Endothelial cell of umbilical vein (primary cell): Measurements from ENCODE around the gene APOO. TPM values are rescaled to one million over a fixed set of nuclear protein-coding genes. Genes with fewer than 3 reads are reported as not detected.

Experiments used
- BruUV-seq: library from RNA; stranded (reverse); fragments of 400-500 nt; replicated peaks from 2 replicates; lab custom pipeline; 2021; lab: Mats Ljungman, UMichigan
- CTCF ChIA-PET: fragments of 300-600, 350-600 bp; sonication (Branson Sonifier 250); formaldehyde crosslinking; loops from one replicate; lab custom pipeline; 2021; ENCODE audit warnings: antibody characterized with exemption, inconsistent platforms; lab: Charles Lee
- POLR2A ChIA-PET: fragments of 300-600, 350-600 bp; sonication (Branson Sonifier 250); formaldehyde crosslinking; loops from one replicate; lab custom pipeline; 2021; ENCODE audit warnings: antibody characterized with exemption, inconsistent platforms; lab: Charles Lee
- DNase-seq: peaks from one replicate; pipeline ENCODE4 v3.0.0-alpha.2; 2011; ENCODE audit warnings: low read depth, low spot score
- FAIRE-seq: peaks from 2 replicates; lab custom pipeline; 2011; peaks lifted over from hg19 to GRCh38; lab: Jason Lieb, UNC
- H2AFZ ChIP-seq: 2 replicates; pipeline ENCODE4 v1.6.0; 2012; ENCODE audit warnings: low read depth, low read length, control low read depth, inconsistent platforms
- H3K27ac ChIP-seq: 2 replicates; pipeline ENCODE4 v1.5.1; 2011; ENCODE audit warnings: low read depth, mild to moderate bottlenecking, control low read depth, low read length, moderate library complexity; ENCODE audit not compliant: insufficient read depth
- H3K27me3 ChIP-seq, 2 experiments: 2 replicates each; pipeline versions ENCODE4 v1.6.0 to v1.6.1; 2011; ENCODE audit warnings: low read length in 2 of 2, mixed read lengths in 1 of 2; ENCODE audit not compliant: control insufficient read depth in 2 of 2, insufficient read depth in 2 of 2
- H3K36me3 ChIP-seq, 2 experiments: 2 replicates in 1 of 2; 3 replicates in 1 of 2; pipeline ENCODE4 v1.5.1; 2011; ENCODE audit warnings: low read length in 2 of 2, mild to moderate bottlenecking in 1 of 2, moderate library complexity in 1 of 2; ENCODE audit not compliant: control insufficient read depth in 2 of 2, insufficient read depth in 2 of 2; ENCODE audit errors: extremely low read depth in 1 of 2
- H3K4me1 ChIP-seq: 3 replicates; pipeline ENCODE4 v1.5.1; 2011; ENCODE audit warnings: mild to moderate bottlenecking, low read length; ENCODE audit not compliant: control insufficient read depth, insufficient read depth; ENCODE audit errors: extremely low read depth
- H3K4me2 ChIP-seq: 2 replicates; pipeline ENCODE4 v1.6.1; 2011; ENCODE audit warnings: low read length, control low read depth, mixed read lengths; ENCODE audit not compliant: insufficient read depth
- H3K4me3 ChIP-seq, 3 experiments: fragments of 200-600 bp in 1 of 3; sonication (generic), shearing (Covaris generic) in 1 of 3; replicated peaks in 1 of 3; 2 replicates each; pipeline ENCODE4 v1.5.1; 2011 to 2016; ENCODE audit warnings: control low read depth in 3 of 3, low read length in 3 of 3, mild to moderate bottlenecking in 2 of 3, inconsistent platforms in 1 of 3, low read depth in 1 of 3, moderate library complexity in 1 of 3; ENCODE audit not compliant: insufficient read depth in 1 of 3
- H3K79me2 ChIP-seq: 2 replicates; pipeline ENCODE4 v1.6.0; 2012; ENCODE audit warnings: low read length, inconsistent platforms; ENCODE audit not compliant: control insufficient read depth, insufficient read depth
- H3K9ac ChIP-seq: replicated peaks from 2 replicates; pipeline ENCODE3; 2011; ENCODE audit warnings: low read length, control low read depth; ENCODE audit not compliant: insufficient read depth; ENCODE audit errors: extremely low read depth
- H3K9me1 ChIP-seq: replicated peaks from 3 replicates; pipeline ENCODE4 v1.6.0; 2011; ENCODE audit warnings: mild to moderate bottlenecking, low read length; ENCODE audit not compliant: control insufficient read depth, insufficient read depth; ENCODE audit errors: extremely low read depth
- H3K9me3 ChIP-seq: replicated peaks from 2 replicates; pipeline ENCODE4 v1.5.1; 2012; ENCODE audit warnings: low read length, inconsistent platforms; ENCODE audit not compliant: control insufficient read depth, insufficient read depth
- H4K20me1 ChIP-seq: replicated peaks from 2 replicates; pipeline ENCODE3; 2011; ENCODE audit warnings: mild to moderate bottlenecking, low read length; ENCODE audit not compliant: control insufficient read depth, insufficient read depth; ENCODE audit errors: extremely low read depth
- CTCF ChIP-seq, 2 donors: IDR thresholded peaks; 1 replicate in 1 of 2; 2 replicates in 1 of 2; pipeline ENCODE4 v1.5.1; 2011; ENCODE audit warnings: low read length in 2 of 2, mild to moderate bottlenecking in 2 of 2, moderate library complexity in 2 of 2, control low read depth in 1 of 2, inconsistent platforms in 1 of 2, low read depth in 1 of 2; ENCODE audit not compliant: insufficient read depth in 1 of 2; ENCODE audit errors: extremely low read depth in 1 of 2
- EZH2 ChIP-seq: IDR thresholded peaks from 2 replicates; pipeline ENCODE4 v1.6.1; 2012; ENCODE audit warnings: borderline replicate concordance, low read depth, mild to moderate bottlenecking, moderate library complexity, low read length, inconsistent platforms; ENCODE audit not compliant: severe bottlenecking
- FOS ChIP-seq: IDR thresholded peaks from 2 replicates; pipeline ENCODE4 v1.6.1; 2011; ENCODE audit warnings: mild to moderate bottlenecking, low read length, moderate library complexity, borderline replicate concordance; ENCODE audit not compliant: insufficient read depth
- GATA2 ChIP-seq: IDR thresholded peaks from 2 replicates; pipeline ENCODE4 v1.7.0; 2011; ENCODE audit warnings: low read depth, mild to moderate bottlenecking, moderate library complexity, mixed read lengths, low read length; ENCODE audit not compliant: insufficient read length, insufficient read depth
- JUN ChIP-seq: IDR thresholded peaks from 2 replicates; pipeline ENCODE4 v1.6.1; 2011; ENCODE audit warnings: borderline replicate concordance, low read depth; ENCODE audit not compliant: insufficient read length, insufficient read depth
- MYC ChIP-seq: IDR thresholded peaks from one replicate; pipeline ENCODE4 v1.6.1; 2011; ENCODE audit warnings: mild to moderate bottlenecking, low read depth, low read length
- POLR2A ChIP-seq: IDR thresholded peaks from 2 replicates; pipeline ENCODE4 v1.6.1; 2012; ENCODE audit warnings: low read depth, mild to moderate bottlenecking, control low read depth, low read length
- POLR2AphosphoS5 ChIP-seq: IDR thresholded peaks from 2 replicates; pipeline ENCODE4 v1.6.1; 2012; ENCODE audit warnings: low read depth, mild to moderate bottlenecking, control low read depth, low read length, moderate library complexity; ENCODE audit not compliant: insufficient read depth
- dilution Hi-C: fragments of 300-500 bp; cut with MboI; formaldehyde crosslinking; loops from one replicate; pipeline ENCODE4 v1.15.0; 2019; ENCODE audit warnings: low sequenced_read_pairs; ENCODE audit not compliant: extremely low pct_ligation_motif_present
- intact Hi-C: fragments of 100-400 bp; cut with micrococcal nuclease; formaldehyde crosslinking; loops from one replicate; pipeline ENCODE4 v1.10.0; 2022
- polyA plus RNA-seq, 4 experiments: library from polyadenylated mRNA; depleted of rRNA in 3 of 4; stranded (reverse) in 3 of 4; unstranded in 1 of 4; fragments of >200 nt; gene quantifications; 2 replicates each; pipeline versions ENCODE4 v1.2.1 to v1.2.3, GENCODE V29; 2011 to 2012; ENCODE audit warnings: missing spikeins in 1 of 4
- total RNA-seq: library from RNA; stranded (reverse); gene quantifications from 2 replicates; pipeline ENCODE4 v1.2.3, GENCODE V29; 2021
- TF ChIP-seq, protein P1 (sequence below): IDR thresholded peaks from 2 replicates; pipeline ENCODE4 v1.6.1; 2011; ENCODE audit not compliant: insufficient read depth, insufficient read length

The APOO gene
- total and polyA plus RNA-seq, 2 donors (not counting 3 experiments of a cell fraction or from before 2014, with no cell fraction given) = 9.8 to 24.3 TPM

- Histone ChIP-seq H3K27me3 (no peaks in the 10 kb centered on the region), H3K79me2 (no peaks in the 10 kb centered on the region), H3K4me1 (peaks cover 10% of the 10 kb centered on the region), H3K27ac (no peak overlapping the region), H2AFZ (no peak overlapping the region), H3K9ac (no peak overlapping the region), H3K4me2 (no peak overlapping the region), H3K4me3 (no peak overlapping the region), H3K36me3 (no peaks in the 10 kb centered on the region), H3K9me1 (no peaks in the 10 kb centered on the region), H4K20me1 (no peaks in the 10 kb centered on the region), H3K9me3 (no peaks in the 10 kb centered on the region)
- dilution Hi-C loops (no loop called here), intact Hi-C loops (no loop called here)
- ChIA-PET CTCF (no interaction called here), POLR2A (interaction anchor here (1.2 kb wide), 1 partner anchor 103 kb away, joined by 4 read pairs; the partner anchor contains the start of gene SAT1)
- FAIRE-seq (no peak), DNase-seq (no peak)
- no TSS peak for BruUV-seq
- no peak for TF ChIP-seq JUN
- no peak for TF ChIP-seq POLR2AphosphoS5
Observed at GRCh38 chrX:23885803-23886202, 21.9 kb downstream of the APOO start.

DNA sequence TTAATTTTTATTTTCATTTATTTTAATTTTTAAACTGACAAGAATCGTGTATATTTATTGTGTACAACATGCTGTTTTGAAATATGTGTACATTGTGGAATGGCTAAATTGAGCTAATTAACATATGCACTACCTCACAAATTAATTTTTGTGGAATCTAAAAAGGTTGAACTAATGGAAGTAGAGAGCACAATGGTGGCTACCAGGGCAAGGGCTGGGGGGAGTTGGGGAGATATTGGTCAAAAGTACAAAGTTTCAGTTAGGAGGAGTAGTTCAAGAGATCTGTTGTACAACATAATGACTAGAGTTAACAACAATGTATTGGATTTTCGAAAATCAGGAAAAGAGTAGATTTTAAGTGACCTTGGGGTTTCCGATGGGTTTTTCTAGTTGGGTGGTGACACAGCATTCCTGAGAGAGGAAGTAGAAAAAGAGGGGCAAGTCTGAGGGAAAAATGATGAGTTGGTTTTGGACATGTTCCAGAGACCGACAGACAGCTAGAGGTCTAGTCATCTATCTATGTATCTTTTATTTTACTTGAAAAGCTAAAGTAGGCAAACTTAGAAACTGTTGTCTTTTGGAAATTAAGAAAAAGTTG, 23.2 kb downstream of the APOO start:
- no peaks in the 10 kb centered on the region for H3K9me1 ChIP-seq
- H2AFZ ChIP-seq = no peak overlapping the region
- peak overlapping the region; percentile 24 for H3K4me2 ChIP-seq
- H3K9me3 ChIP-seq = no peaks in the 10 kb centered on the region
- no TSS peak for BruUV-seq
- TF ChIP-seq EZH2 (no peak), GATA2 (no peak), POLR2A (no peak), CTCF (IDR thresholded peaks at IDR 0.05; ENCODE audit: extremely low read depth in 1 of 2, insufficient read depth in 1 of 2, low read depth in 1 of 2, low read length in 2 of 2) (no peak), JUN (no peak), MYC (no peak), FOS (no peak)
- TF ChIP-seq, protein P1, sequence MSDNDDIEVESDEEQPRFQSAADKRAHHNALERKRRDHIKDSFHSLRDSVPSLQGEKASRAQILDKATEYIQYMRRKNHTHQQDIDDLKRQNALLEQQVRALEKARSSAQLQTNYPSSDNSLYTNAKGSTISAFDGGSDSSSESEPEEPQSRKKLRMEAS = no peak
- peak overlapping the region; percentile 37 for H3K27ac ChIP-seq
- POLR2A ChIA-PET = no interaction called here
- CTCF ChIA-PET = interaction anchor here (0.6 to 1.1 kb wide), 2 partner anchors 10 to 18 kb away, joined by 3 to 5 read pairs; no protein-coding TSS in a partner anchor
- H3K9ac ChIP-seq = no peak overlapping the region
- dilution Hi-C loops = no loop called here
- intact Hi-C loops = no loop called here
- DNase-seq = no peak
- peaks cover 10% of the 10 kb centered on the region for H3K4me1 ChIP-seq
- no peak overlapping the region for H3K4me3 ChIP-seq
- peak; percentile 21 for FAIRE-seq
- H3K27me3 ChIP-seq = no peaks in the 10 kb centered on the region
- no peaks in the 10 kb centered on the region for H3K36me3 ChIP-seq
- no peaks in the 10 kb centered on the region for H4K20me1 ChIP-seq
- H3K79me2 ChIP-seq = no peaks in the 10 kb centered on the region
